ENCODE measurements around the gene SNX11.

Gene SNX11

GRCh38 chr17:48143629-48144028, 36.1 kb downstream of the SNX11 start:
- no peak for DNase-seq (ENCODE audit: low read depth)
- no peak for TF ChIP-seq CTCF (IDR thresholded peaks at IDR 0.05; ENCODE audit: low read depth, low read length)
- TF ChIP-seq MAX (IDR thresholded peaks at IDR 0.05; ENCODE audit: low read depth, low read length): no peak
- no peak for TF ChIP-seq POLR2A (IDR thresholded peaks at IDR 0.05; ENCODE audit: extremely low read depth, insufficient read length)
- no peak for TF ChIP-seq MYC (IDR thresholded peaks at IDR 0.05; ENCODE audit: low read depth, low read length)
- H3K4me3 ChIP-seq (ENCODE audit: low read depth, low read length): no peak overlapping the region

GRCh38 chr17:48144231-48144630, 36.7 kb downstream of the SNX11 start:
- no peak for DNase-seq (ENCODE audit: low read depth)
- TF ChIP-seq MAX (IDR thresholded peaks at IDR 0.05; ENCODE audit: low read depth, low read length): no peak
- TF ChIP-seq POLR2A (IDR thresholded peaks at IDR 0.05; ENCODE audit: extremely low read depth, insufficient read length): no peak
- no peak for TF ChIP-seq MYC (IDR thresholded peaks at IDR 0.05; ENCODE audit: low read depth, low read length)
- TF ChIP-seq CTCF (IDR thresholded peaks at IDR 0.05; ENCODE audit: low read depth, low read length): no peak
- H3K4me3 ChIP-seq (ENCODE audit: low read depth, low read length): no peak overlapping the region

GRCh38 chr17:48144976-48145798, 37.6 kb downstream of the SNX11 start:
- TF ChIP-seq MAX (IDR thresholded peaks at IDR 0.05; ENCODE audit: low read depth, low read length): no peak
- no peak for TF ChIP-seq MYC (IDR thresholded peaks at IDR 0.05; ENCODE audit: low read depth, low read length)
- TF ChIP-seq POLR2A (IDR thresholded peaks at IDR 0.05; ENCODE audit: extremely low read depth, insufficient read length): no peak
- no peak for TF ChIP-seq CTCF (IDR thresholded peaks at IDR 0.05; ENCODE audit: low read depth, low read length)
- no peak for DNase-seq (ENCODE audit: low read depth)
- no peak overlapping the region for H3K4me3 ChIP-seq (ENCODE audit: low read depth, low read length)

- DNase-seq (ENCODE audit: low read depth): peak; percentile 51
- no peak overlapping the region for H3K4me3 ChIP-seq (ENCODE audit: low read depth, low read length)
- TF ChIP-seq POLR2A (IDR thresholded peaks at IDR 0.05; ENCODE audit: extremely low read depth, insufficient read length) (no peak), MYC (IDR thresholded peaks at IDR 0.05; ENCODE audit: low read depth, low read length) (no peak), CTCF (IDR thresholded peaks at IDR 0.05; ENCODE audit: low read depth, low read length) (no peak), MAX (IDR thresholded peaks at IDR 0.05; ENCODE audit: low read depth, low read length) (no peak)
Measured at GRCh38 chr17:48148029-48148770, 40.6 kb downstream of the SNX11 start.

- H3K4me3 ChIP-seq (ENCODE audit: low read depth, low read length): no peak overlapping the region
- DNase-seq (ENCODE audit: low read depth): peak; percentile 48
- TF ChIP-seq CTCF (IDR thresholded peaks at IDR 0.05; ENCODE audit: low read depth, low read length) (no peak), POLR2A (IDR thresholded peaks at IDR 0.05; ENCODE audit: extremely low read depth, insufficient read length) (no peak), MAX (IDR thresholded peaks at IDR 0.05; ENCODE audit: low read depth, low read length) (no peak), MYC (IDR thresholded peaks at IDR 0.05; ENCODE audit: low read depth, low read length) (no peak)
Measured at GRCh38 chr17:48148854-48149786, 41.6 kb downstream of the SNX11 start.
